ACHN (cell line): ENCODE results near the gene CCL2.

Source experiments
- DNase-seq: peaks from one replicate; pipeline ENCODE4 v3.0.0-alpha.2; 2015
- in situ Hi-C: cut with HindIII; loops from 2 replicates; pipeline ENCODE4 v1.10.0; 2017; ENCODE audit warnings: low sequenced_read_pairs, low pct_ligation_motif_present, low pct_unique_long_range_greater_than_20kb

The CCL2 gene

DNA sequence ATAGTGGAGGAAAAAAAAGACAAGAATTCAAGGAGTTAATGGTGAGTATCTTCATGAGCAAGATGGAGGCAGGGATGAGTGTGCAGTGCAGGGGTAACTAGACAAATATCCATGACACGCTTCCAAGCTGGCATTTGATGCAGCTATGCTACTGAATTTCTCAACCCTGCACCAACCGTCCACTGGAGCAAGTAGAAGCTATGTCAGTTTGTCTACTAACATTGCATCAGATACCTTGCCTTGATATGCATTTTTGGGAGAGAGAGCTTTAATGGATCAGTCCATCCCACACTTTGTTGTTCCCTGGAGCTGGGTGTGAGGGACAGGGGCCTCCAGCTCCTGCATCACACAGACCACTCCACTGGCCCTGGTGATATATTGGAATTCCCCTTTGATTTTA lies 46.9 kb downstream of the CCL2 start:
- DNase-seq: no peak
- in situ Hi-C loops: loop anchor here (25.0 kb wide), 1 partner anchor 90 kb away; no protein-coding TSS in a partner anchor

DNA sequence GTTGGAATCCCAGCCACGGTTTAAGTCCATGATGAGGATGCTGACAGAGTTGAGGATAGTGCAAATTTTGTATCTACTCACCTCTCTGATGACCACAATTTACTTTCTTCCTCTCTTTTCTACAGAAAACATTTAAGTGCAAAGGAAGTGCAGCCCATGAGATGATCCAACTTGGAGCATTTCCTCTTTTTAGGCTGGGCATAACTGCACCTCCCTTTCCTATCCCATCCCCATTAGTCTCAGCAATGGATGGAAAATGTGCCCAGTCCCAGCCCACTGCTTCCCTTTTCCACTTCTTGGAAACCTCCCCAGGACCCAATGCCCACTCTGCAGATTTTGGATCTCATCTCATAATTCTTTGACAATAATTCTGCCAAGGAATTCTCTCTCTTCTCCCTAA lies 47.6 kb downstream of the CCL2 start:
- DNase-seq: no peak
- in situ Hi-C loops: loop anchor here (25.0 kb wide), 1 partner anchor 90 kb away; no protein-coding TSS in a partner anchor

DNA sequence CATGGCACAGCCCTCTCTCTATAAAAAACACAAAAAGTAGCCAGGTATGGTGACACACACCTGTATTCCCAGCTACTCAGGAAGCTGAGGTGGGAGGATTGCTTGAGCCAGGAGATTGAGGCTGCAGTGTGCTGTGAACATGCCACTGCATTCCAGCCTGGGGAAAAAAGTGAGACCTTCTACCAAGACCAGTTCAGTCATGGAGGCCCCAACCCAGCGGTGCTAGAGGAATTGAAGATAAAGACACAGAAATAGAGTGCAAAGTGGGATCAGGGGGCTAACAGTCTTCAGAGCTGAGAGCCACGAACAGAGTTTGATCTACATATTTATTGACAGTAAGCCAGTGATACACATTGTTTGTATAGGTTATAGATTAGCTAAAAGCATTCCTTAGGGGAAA lies 48.5 kb downstream of the CCL2 start:
- in situ Hi-C loops: loop anchor here (25.0 kb wide), 1 partner anchor 91 kb away; no protein-coding TSS in a partner anchor
- DNase-seq: no peak

DNA sequence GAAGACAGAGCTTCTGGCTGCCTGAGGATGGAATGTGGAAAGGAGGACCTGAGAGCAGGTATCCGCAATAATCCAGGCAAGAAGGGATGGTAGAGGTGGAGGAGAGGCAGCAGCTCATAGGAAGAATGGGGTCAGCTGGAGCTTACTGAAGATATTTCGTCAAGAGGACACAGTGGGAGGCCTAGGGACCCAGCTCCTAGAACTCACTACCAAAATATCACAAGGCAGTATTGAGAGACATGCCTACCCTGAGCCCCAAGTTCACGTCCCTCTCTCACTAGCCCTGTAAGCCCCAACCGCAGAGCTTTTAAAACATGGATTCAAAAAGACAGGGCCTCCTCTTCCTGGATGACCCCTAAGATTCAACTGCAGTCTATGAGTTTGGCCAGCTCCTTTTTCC lies 50.0 kb downstream of the CCL2 start:
- no peak for DNase-seq
- in situ Hi-C loops: loop anchor here (25.0 kb wide), 1 partner anchor 93 kb away; no protein-coding TSS in a partner anchor

DNA sequence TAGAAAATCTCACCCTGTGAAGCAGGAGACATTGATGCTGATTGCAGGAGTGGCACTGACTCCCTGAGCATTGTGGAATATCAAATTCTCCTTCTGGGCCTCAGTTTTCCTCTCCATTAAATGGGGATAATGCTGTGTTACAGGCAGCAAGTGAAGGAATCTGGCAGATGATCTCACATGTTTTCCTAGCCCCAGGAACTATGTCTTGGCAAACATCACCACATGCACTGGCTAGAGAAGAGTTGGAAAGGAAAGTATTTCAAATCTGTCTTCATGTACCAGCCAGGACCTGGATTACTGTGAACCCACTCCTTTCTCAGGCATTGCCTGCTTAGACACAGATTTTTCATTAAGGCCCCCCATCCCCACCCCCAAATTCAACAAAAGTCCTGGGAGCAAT lies 50.5 kb downstream of the CCL2 start:
- no peak for DNase-seq

DNA sequence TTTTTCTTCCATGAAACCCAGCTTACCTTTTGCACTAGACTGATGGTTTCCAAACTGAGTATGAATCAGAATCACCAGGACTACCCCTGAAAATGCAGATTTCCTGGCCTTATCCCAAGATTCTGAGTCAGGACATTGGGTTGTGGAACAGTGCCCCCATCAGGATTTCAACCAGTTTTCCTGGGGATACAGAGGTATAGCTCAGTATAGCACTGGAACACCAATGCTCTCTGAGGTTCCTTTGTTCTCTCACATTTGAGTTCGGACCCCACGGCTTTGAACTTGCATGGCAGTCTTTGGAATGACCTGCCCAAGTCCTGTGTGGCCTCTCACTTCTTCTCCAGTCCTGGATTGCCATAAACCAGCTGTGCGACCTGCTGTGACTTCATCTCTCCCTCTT lies 51.4 kb downstream of the CCL2 start:
- in situ Hi-C loops: loop anchor here (25.0 kb wide), 1 partner anchor 94 kb away; no protein-coding TSS in a partner anchor
- peak; percentile 58 for DNase-seq

More for the DNA sequence above, 50.5 kb downstream of the CCL2 start:
- in situ Hi-C loops: loop anchor here (25.0 kb wide), 1 partner anchor 93 kb away; no protein-coding TSS in a partner anchor
